ENCODE measurements around the gene AGK. TPM values are rescaled to one million over a fixed set of nuclear protein-coding genes. Genes with fewer than 3 reads are reported as not detected.

The AGK gene
- total and polyA plus RNA-seq, 2 of the 8 experiments (the other 6 are each of a cell fraction or from before 2014, with no cell fraction given) = 25.8 to 34.0 TPM

DNA sequence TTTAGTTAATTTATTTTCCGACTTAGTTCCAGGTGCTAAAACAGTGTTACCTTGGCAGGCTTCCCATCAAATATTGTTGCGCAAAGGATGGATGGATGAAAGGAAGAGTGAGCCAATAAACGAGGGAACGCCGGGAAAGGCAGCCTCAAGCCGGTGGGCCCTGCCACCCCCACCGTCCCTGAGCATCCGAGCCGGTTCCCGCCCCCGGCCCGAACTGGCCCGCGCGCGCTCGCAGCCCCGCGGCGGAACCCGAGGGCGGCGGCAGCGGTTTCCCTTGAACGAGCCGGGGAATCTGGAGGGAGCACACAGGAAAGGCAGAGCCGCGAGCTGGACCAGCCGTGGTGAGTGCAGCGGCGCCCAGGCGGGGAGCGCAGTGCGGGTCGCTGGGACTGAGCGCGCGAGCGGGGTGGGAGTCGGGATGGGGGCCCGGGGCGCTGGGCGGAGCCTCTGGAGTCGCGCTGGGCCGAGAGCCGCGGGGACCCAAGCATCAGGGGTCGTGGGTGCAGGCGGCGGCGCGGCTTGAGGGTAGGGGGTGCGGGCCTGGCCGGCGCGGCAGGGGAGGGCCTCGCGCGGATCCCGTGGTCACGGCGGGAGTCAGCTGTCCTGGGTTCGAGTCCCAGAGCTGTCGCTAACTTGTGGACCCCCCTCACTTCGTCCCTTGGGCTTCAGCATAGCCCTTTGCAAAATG, at the start of gene AGK (continued):
- TF ChIP-seq, protein P1, sequence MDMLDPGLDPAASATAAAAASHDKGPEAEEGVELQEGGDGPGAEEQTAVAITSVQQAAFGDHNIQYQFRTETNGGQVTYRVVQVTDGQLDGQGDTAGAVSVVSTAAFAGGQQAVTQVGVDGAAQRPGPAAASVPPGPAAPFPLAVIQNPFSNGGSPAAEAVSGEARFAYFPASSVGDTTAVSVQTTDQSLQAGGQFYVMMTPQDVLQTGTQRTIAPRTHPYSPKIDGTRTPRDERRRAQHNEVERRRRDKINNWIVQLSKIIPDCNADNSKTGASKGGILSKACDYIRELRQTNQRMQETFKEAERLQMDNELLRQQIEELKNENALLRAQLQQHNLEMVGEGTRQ (IDR thresholded peaks at IDR 0.05; ENCODE audit: low read length) = no peak
- TF ChIP-seq JUND (IDR thresholded peaks at IDR 0.05; ENCODE audit: low read length) (no peak), KDM5A (IDR thresholded peaks at IDR 0.05; ENCODE audit: low read length) (peak; percentile 49; the same call in 1 of the 2 replicates), RAD21 (IDR thresholded peaks at IDR 0.05 in 1 of 2, conservative IDR thresholded peaks at IDR 0.05 in 1 of 2; ENCODE audit: low read depth in 2 of 2, low read length in 2 of 2) (no peak; a peak in 1 of 4 replicates), GABPA (IDR thresholded peaks at IDR 0.05; ENCODE audit: borderline replicate concordance, insufficient read depth, low read length) (peak; percentile 88), TEAD4 (IDR thresholded peaks at IDR 0.05; ENCODE audit: low read depth, low read length) (peak; percentile 60; the same call in 1 of the 2 replicates), HDAC2 (IDR thresholded peaks at IDR 0.05; ENCODE audit: borderline replicate concordance in 1 of 2, low read depth in 2 of 2, low read length in 2 of 2) (peak; percentile 72 to 74; a peak in 2 of 4 replicates), EGR1 (IDR thresholded peaks at IDR 0.05; ENCODE audit: borderline replicate concordance, low read depth, low read length) (peak; percentile 61; the same call in 1 of the 2 replicates), SRF (IDR thresholded peaks at IDR 0.05; ENCODE audit: low read depth, low read length) (0 out of 2 replicates have a peak, but pooled peaks have one; percentile 12), HDAC6 (IDR thresholded peaks at IDR 0.05; ENCODE audit: low read depth, low read length) (no peak), NANOG (IDR thresholded peaks at IDR 0.05; ENCODE audit: insufficient read depth, low read depth, low read length, poor library complexity, severe bottlenecking) (no peak), EP300 (IDR thresholded peaks at IDR 0.05; ENCODE audit: borderline replicate concordance in 1 of 2, low read depth in 2 of 2, low read length in 2 of 2) (peak in 1 of 2 experiments; percentile 78; a peak in 1 of 3 replicates), RFX5 (IDR thresholded peaks at IDR 0.05; ENCODE audit: borderline replicate concordance, low read depth, low read length) (no peak), BACH1 (IDR thresholded peaks at IDR 0.05; ENCODE audit: low read length) (peak; percentile 77), ASH2L (IDR thresholded peaks at IDR 0.05; ENCODE audit: low read length) (peak; percentile 97), SAP30 (IDR thresholded peaks at IDR 0.05; ENCODE audit: insufficient read depth, insufficient replicate concordance, low read length) (no peak), TBP (IDR thresholded peaks at IDR 0.05; ENCODE audit: low read depth, low read length) (peak; percentile 88)
- TF ChIP-seq, protein P2, sequence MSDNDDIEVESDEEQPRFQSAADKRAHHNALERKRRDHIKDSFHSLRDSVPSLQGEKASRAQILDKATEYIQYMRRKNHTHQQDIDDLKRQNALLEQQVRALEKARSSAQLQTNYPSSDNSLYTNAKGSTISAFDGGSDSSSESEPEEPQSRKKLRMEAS (IDR thresholded peaks at IDR 0.05) = peak; percentile 12; the same call in 1 of the 2 replicates
- TF ChIP-seq, protein P3, sequence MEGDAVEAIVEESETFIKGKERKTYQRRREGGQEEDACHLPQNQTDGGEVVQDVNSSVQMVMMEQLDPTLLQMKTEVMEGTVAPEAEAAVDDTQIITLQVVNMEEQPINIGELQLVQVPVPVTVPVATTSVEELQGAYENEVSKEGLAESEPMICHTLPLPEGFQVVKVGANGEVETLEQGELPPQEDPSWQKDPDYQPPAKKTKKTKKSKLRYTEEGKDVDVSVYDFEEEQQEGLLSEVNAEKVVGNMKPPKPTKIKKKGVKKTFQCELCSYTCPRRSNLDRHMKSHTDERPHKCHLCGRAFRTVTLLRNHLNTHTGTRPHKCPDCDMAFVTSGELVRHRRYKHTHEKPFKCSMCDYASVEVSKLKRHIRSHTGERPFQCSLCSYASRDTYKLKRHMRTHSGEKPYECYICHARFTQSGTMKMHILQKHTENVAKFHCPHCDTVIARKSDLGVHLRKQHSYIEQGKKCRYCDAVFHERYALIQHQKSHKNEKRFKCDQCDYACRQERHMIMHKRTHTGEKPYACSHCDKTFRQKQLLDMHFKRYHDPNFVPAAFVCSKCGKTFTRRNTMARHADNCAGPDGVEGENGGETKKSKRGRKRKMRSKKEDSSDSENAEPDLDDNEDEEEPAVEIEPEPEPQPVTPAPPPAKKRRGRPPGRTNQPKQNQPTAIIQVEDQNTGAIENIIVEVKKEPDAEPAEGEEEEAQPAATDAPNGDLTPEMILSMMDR (IDR thresholded peaks at IDR 0.05; ENCODE audit: control extremely low read depth in 1 of 3, insufficient read depth in 1 of 3, low read depth in 1 of 3, low read length in 3 of 3) = no peak
